HCT116 (cell line): ENCODE measurements around the gene TPH2. TPM values are rescaled to one million over a fixed set of nuclear protein-coding genes. Genes with fewer than 3 reads are reported as not detected.

Experiments used
- ATAC-seq: fragments of 200-7000 bp; cut with Tn5 transposase; 2 replicates; pipeline ENCODE4 v1.9.1; 2020; ENCODE audit warnings: mild to moderate bottlenecking, moderate library complexity
- BruUV-seq: library from RNA; stranded (reverse); fragments of 400-500 nt; replicated peaks from 2 replicates; lab custom pipeline; 2021; lab: Mats Ljungman, UMichigan
- CTCF ChIA-PET: fragments of 300-600 bp; sonication (Branson Sonifier 250); formaldehyde crosslinking; loops from one replicate; lab custom pipeline; 2021; ENCODE audit warnings: antibody characterized with exemption; lab: Charles Lee
- POLR2A ChIA-PET: fragments of 300-600, 350-600 bp; sonication (Branson Sonifier 250); formaldehyde crosslinking; loops from one replicate; lab custom pipeline; 2021; ENCODE audit warnings: antibody characterized with exemption; lab: Charles Lee
- RAD21 ChIA-PET, 2 experiments: fragments of 300-600 bp; sonication (Branson Sonifier 250); formaldehyde crosslinking; loops; one replicate each; lab custom pipeline; 2023; ENCODE audit warnings: low total read pairs in 2 of 2; ENCODE audit not compliant: uncharacterized antibody in 2 of 2, unreplicated experiment in 2 of 2, low non-redundant PET in 1 of 2; lab: Charles Lee
- DNase-seq: peaks from one replicate; pipeline ENCODE4 v3.0.0-alpha.2; 2010; ENCODE audit warnings: low read depth, low spot score
- H2AFZ ChIP-seq: fragments of 200-600 bp; shearing (Covaris generic), sonication (generic); 2 replicates; pipeline ENCODE4 v1.6.1; 2017; ENCODE audit warnings: low read depth, mixed run types, mixed read lengths, antibody characterized with exemption, low read length; ENCODE audit not compliant: poor library complexity, severe bottlenecking
- H3K27ac ChIP-seq: 2 replicates; pipeline ENCODE4 v1.5.1; 2012; ENCODE audit warnings: low read depth, low read length
- H3K27me3 ChIP-seq: fragments of 200-600 bp; sonication (generic); 2 replicates; pipeline ENCODE4 v1.6.1; 2016; ENCODE audit warnings: mixed run types, low read length, mixed read lengths; ENCODE audit not compliant: insufficient read depth
- H3K36me3 ChIP-seq, 2 experiments: fragments of 200-500 bp in 1 of 2; fragments of 200-600 bp in 1 of 2; sonication (Bioruptor generic) in 1 of 2; sonication (generic) in 1 of 2; 2 replicates each; pipeline versions ENCODE4 v1.5.1 to v1.6.1; 2014 to 2016; ENCODE audit warnings: low read length in 2 of 2, inconsistent platforms in 1 of 2, mixed read lengths in 1 of 2, mixed run types in 1 of 2; ENCODE audit not compliant: insufficient read depth in 2 of 2, control insufficient read depth in 1 of 2
- H3K4me1 ChIP-seq, 2 experiments: fragments of 200-600 bp in 1 of 2; sonication (generic) in 1 of 2; 2 replicates each; pipeline versions ENCODE4 v1.5.1 to v1.6.1; 2012 to 2017; ENCODE audit warnings: low read length in 2 of 2, inconsistent platforms in 1 of 2, mild to moderate bottlenecking in 1 of 2, mixed read lengths in 1 of 2, mixed run types in 1 of 2, moderate library complexity in 1 of 2; ENCODE audit not compliant: insufficient read depth in 2 of 2, control insufficient read depth in 1 of 2
- H3K4me2 ChIP-seq: fragments of 200-600 bp; sonication (generic); 2 replicates; pipeline ENCODE4 v1.6.1; 2017; ENCODE audit warnings: mixed run types, low read length, mixed read lengths
- H3K4me3 ChIP-seq, 2 experiments: fragments of 200-600 bp in 1 of 2; sonication (generic) in 1 of 2; replicated peaks in 1 of 2; 2 replicates each; pipeline ENCODE4 v1.5.1; 2011 to 2016; ENCODE audit warnings: low read length in 2 of 2, control low read depth in 1 of 2, low read depth in 1 of 2, mild to moderate bottlenecking in 1 of 2, mixed read lengths in 1 of 2, mixed run types in 1 of 2
- H3K79me2 ChIP-seq: fragments of 200-600 bp; sonication (generic); 2 replicates; pipeline ENCODE4 v1.6.1; 2017; ENCODE audit warnings: mild to moderate bottlenecking, mixed run types, low read length, moderate library complexity, mixed read lengths; ENCODE audit not compliant: insufficient read depth
- H3K9ac ChIP-seq: fragments of 200-600 bp; sonication (generic); 2 replicates; pipeline ENCODE4 v1.6.1; 2016; ENCODE audit warnings: low read length, mixed read lengths
- H3K9me2 ChIP-seq: fragments of 200-600 bp; sonication (generic), shearing (Covaris generic); 2 replicates; pipeline ENCODE4 v1.6.1; 2017; ENCODE audit warnings: mixed run types, mild to moderate bottlenecking, moderate library complexity; ENCODE audit not compliant: insufficient read depth
- H3K9me3 ChIP-seq, 2 experiments: fragments of 200-500 bp in 1 of 2; fragments of 200-600 bp in 1 of 2; sonication (Bioruptor generic) in 1 of 2; sonication (generic) in 1 of 2; 2 replicates each; pipeline ENCODE4 v1.6.1; 2014 to 2017; ENCODE audit warnings: low read length in 2 of 2, mixed read lengths in 2 of 2, inconsistent platforms in 1 of 2, low read depth in 1 of 2, mild to moderate bottlenecking in 1 of 2, mixed run types in 1 of 2, moderate library complexity in 1 of 2; ENCODE audit not compliant: control insufficient read depth in 1 of 2, insufficient read depth in 1 of 2
- H4K20me1 ChIP-seq: fragments of 200-600 bp; sonication (generic), shearing (Covaris generic); 2 replicates; pipeline ENCODE4 v1.6.1; 2017; ENCODE audit warnings: mixed run types, mild to moderate bottlenecking, moderate library complexity; ENCODE audit not compliant: insufficient read depth
- ATF3 ChIP-seq: IDR thresholded peaks from 2 replicates; pipeline ENCODE4 v1.6.1; 2012
- ELF1 ChIP-seq: IDR thresholded peaks from 2 replicates; pipeline ENCODE4 v1.6.1; 2012; ENCODE audit warnings: low read depth, borderline replicate concordance
- EZH2 ChIP-seq: fragments of 200-600 bp; sonication (generic); IDR thresholded peaks from 2 replicates; pipeline ENCODE4 v1.6.1; 2017; ENCODE audit warnings: antibody characterized with exemption, mixed run types
- POLR2AphosphoS5 ChIP-seq: IDR thresholded peaks from 2 replicates; pipeline ENCODE4 v1.6.1; 2011; ENCODE audit warnings: mild to moderate bottlenecking, low read depth, low read length, moderate library complexity
- RAD21 ChIP-seq: IDR thresholded peaks from 2 replicates; pipeline ENCODE4 v1.6.1; 2012; ENCODE audit warnings: low read depth, mild to moderate bottlenecking
- SIN3A ChIP-seq: IDR thresholded peaks from 2 replicates; pipeline ENCODE4 v1.6.1; 2012; ENCODE audit warnings: low read depth
- SP1 ChIP-seq: IDR thresholded peaks from 2 replicates; pipeline ENCODE4 v1.6.1; 2012; ENCODE audit warnings: low read depth
- ZBTB33 ChIP-seq: IDR thresholded peaks from 2 replicates; pipeline ENCODE4 v1.6.1; 2011; ENCODE audit warnings: mild to moderate bottlenecking, low read length, moderate library complexity; ENCODE audit not compliant: insufficient replicate concordance; ENCODE audit errors: extremely low read depth
- ZNF274 ChIP-seq: fragments of 200-500 bp; sonication (Bioruptor generic); IDR thresholded peaks from 2 replicates; pipeline ENCODE4 v1.6.1; 2014; ENCODE audit warnings: mild to moderate bottlenecking, low read depth, low read length, inconsistent platforms
- intact Hi-C: fragments of 100-400 bp; cut with micrococcal nuclease; formaldehyde crosslinking; loops from 2 replicates; pipeline ENCODE4 v1.10.0; 2022
- total RNA-seq: library from RNA; stranded (reverse); gene quantifications from one replicate; pipeline ENCODE4 v1.2.1, GENCODE V29; 2021; ENCODE audit not compliant: unreplicated experiment
- TF ChIP-seq, protein P1 (sequence below): IDR thresholded peaks from 2 replicates; pipeline ENCODE4 v1.6.1; 2012

Gene TPH2
- total RNA-seq, 1 experiment from 2014 or later, result not detected

- Histone ChIP-seq H2AFZ (no peak overlapping the region), H3K9me3 (no peaks in the 10 kb centered on the region), H3K27ac (no peak overlapping the region), H3K4me1 (no peaks in the 10 kb centered on the region), H3K36me3 (no peaks in the 10 kb centered on the region), H3K4me2 (no peak overlapping the region), H4K20me1 (no peaks in the 10 kb centered on the region), H3K9ac (no peak overlapping the region), H3K79me2 (no peaks in the 10 kb centered on the region), H3K27me3 (no peaks in the 10 kb centered on the region; the same call in 1 of the 2 replicates), H3K9me2 (no peaks in the 10 kb centered on the region), H3K4me3 (no peak overlapping the region)
- RAD21 ChIA-PET, result no interaction called here
- CTCF ChIA-PET, result no interaction called here
- intact Hi-C loops, result no loop called here
- TF ChIP-seq RAD21, result no peak
- TF ChIP-seq ELF1, result no peak
- no peak for TF ChIP-seq SP1
- TF ChIP-seq, protein P1, sequence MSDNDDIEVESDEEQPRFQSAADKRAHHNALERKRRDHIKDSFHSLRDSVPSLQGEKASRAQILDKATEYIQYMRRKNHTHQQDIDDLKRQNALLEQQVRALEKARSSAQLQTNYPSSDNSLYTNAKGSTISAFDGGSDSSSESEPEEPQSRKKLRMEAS, result no peak
- no peak for TF ChIP-seq ZNF274
- TF ChIP-seq POLR2AphosphoS5, result no peak
- TF ChIP-seq ZBTB33, result no peak
- TF ChIP-seq EZH2, result no peak
- no peak for TF ChIP-seq SIN3A
- no peak for TF ChIP-seq ATF3
- POLR2A ChIA-PET, result no interaction called here
- no peak for DNase-seq
- ATAC-seq, result no peak
- BruUV-seq, result no TSS peak
Observed at GRCh38 chr12:72011374-72011773, 72.7 kb downstream of the TPH2 start.
